Bronchial epithelial cell (primary cell): ENCODE data around the gene GPR107. TPM values are rescaled to one million over a fixed set of nuclear protein-coding genes. Genes with fewer than 3 reads are reported as not detected.

ENCODE experiments used
- DNase-seq: peaks from one replicate; pipeline ENCODE4 v3.0.0-alpha.2; 2010; ENCODE audit warnings: low read depth
- FAIRE-seq: peaks from 2 replicates; lab custom pipeline; 2011; peaks lifted over from hg19 to GRCh38; lab: Jason Lieb, UNC
- H3K27me3 ChIP-seq: 2 replicates; pipeline ENCODE4 v1.5.1; 2011; ENCODE audit warnings: low read length; ENCODE audit not compliant: control insufficient read depth, insufficient read depth
- H3K36me3 ChIP-seq: 2 replicates; pipeline ENCODE4 v1.5.1; 2011; ENCODE audit warnings: low read length; ENCODE audit not compliant: control insufficient read depth, insufficient read depth
- H3K4me3 ChIP-seq: 2 replicates; pipeline ENCODE4 v1.5.1; 2011; ENCODE audit warnings: mild to moderate bottlenecking, low read depth, low read length, control low read depth
- CTCF ChIP-seq: IDR thresholded peaks from 2 replicates; pipeline ENCODE4 v1.5.1; 2011; ENCODE audit warnings: mild to moderate bottlenecking, moderate library complexity, low read length, control low read depth, inconsistent platforms; ENCODE audit not compliant: insufficient read depth, severe bottlenecking
- total RNA-seq: library from RNA; depleted of rRNA; stranded (reverse); fragments of >200 nt; gene quantifications from 2 replicates; pipeline ENCODE4 v1.2.1, GENCODE V29; 2014

GPR107 gene
- total RNA-seq, 1 donor from 2014 or later, result 21.6 TPM

GRCh38 chr9:130132746-130133145, 79.0 kb downstream of the GPR107 start:
- no peak for DNase-seq
- Histone ChIP-seq H3K27me3 (no peaks in the 10 kb centered on the region), H3K4me3 (no peak overlapping the region), H3K36me3 (peaks cover 13% of the 10 kb centered on the region)
- TF ChIP-seq CTCF, result no peak
- FAIRE-seq, result no peak

GRCh38 chr9:130137081-130137640, 83.5 kb downstream of the GPR107 start:
- FAIRE-seq (no peak), DNase-seq (no peak)
- H3K4me3 ChIP-seq, result no peak overlapping the region
- no peaks in the 10 kb centered on the region for H3K27me3 ChIP-seq
- peaks cover 3% of the 10 kb centered on the region for H3K36me3 ChIP-seq
- no peak for TF ChIP-seq CTCF

GRCh38 chr9:130137641-130138081, 84.0 kb downstream of the GPR107 start:
- DNase-seq (no peak), FAIRE-seq (no peak)
- peaks cover 3% of the 10 kb centered on the region for H3K36me3 ChIP-seq
- no peak overlapping the region for H3K4me3 ChIP-seq
- TF ChIP-seq CTCF, result no peak
- H3K27me3 ChIP-seq, result no peaks in the 10 kb centered on the region

- TF ChIP-seq CTCF, result no peak
- peaks cover 3% of the 10 kb centered on the region for H3K36me3 ChIP-seq
- no peak overlapping the region for H3K4me3 ChIP-seq
- no peaks in the 10 kb centered on the region for H3K27me3 ChIP-seq
- peak; percentile 98 for DNase-seq
- FAIRE-seq, result peak; percentile 85
Observed at GRCh38 chr9:130138171-130138653, 84.5 kb downstream of the GPR107 start.

- no peak for TF ChIP-seq CTCF
- DNase-seq (peak; percentile 84), FAIRE-seq (peak; percentile 62)
- Histone ChIP-seq H3K36me3 (peaks cover 3% of the 10 kb centered on the region), H3K27me3 (peaks cover 3% of the 10 kb centered on the region), H3K4me3 (no peak overlapping the region)
Observed at GRCh38 chr9:130138791-130139190, 85.1 kb downstream of the GPR107 start.

- H3K27me3 ChIP-seq, result peaks cover 3% of the 10 kb centered on the region
- no peak overlapping the region for H3K4me3 ChIP-seq
- DNase-seq (no peak), FAIRE-seq (no peak)
- TF ChIP-seq CTCF, result no peak
- peaks cover 3% of the 10 kb centered on the region for H3K36me3 ChIP-seq
Observed at GRCh38 chr9:130139251-130139650, 85.5 kb downstream of the GPR107 start.
